ENCODE data around the gene YJU2. TPM values are rescaled to one million over a fixed set of nuclear protein-coding genes. Genes with fewer than 3 reads are reported as not detected.
"Not testable (repeated sequence)": the region's sequence is repeated elsewhere in the genome, so short reads cannot be mapped to it uniquely, and the experiment has no call there.

The YJU2 gene
- total and polyA plus RNA-seq, 2 donors = 11.7 to 29.4 TPM

DNA sequence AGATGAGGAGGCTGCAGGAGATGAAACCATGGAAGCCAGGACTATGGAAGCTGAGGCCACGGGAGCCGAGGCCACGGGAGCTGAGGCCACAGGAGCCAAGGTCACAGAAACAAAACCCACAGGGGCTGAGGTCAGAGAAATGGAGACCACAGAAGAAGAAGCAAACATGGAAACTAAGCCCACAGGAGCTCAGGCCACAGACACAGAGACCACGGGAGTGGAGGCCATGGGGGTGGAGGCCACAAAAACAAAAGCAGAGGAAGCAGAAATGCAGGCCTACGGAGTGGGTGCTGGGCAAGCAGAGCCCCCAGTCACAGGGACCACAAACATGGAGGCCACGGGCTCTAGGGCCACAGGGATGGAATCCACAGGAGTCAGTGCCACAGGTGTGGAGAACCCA, 30.0 kb upstream of the YJU2 start:
- Histone ChIP-seq H3K4me1 (ENCODE audit: insufficient read depth) (no peaks in the 10 kb centered on the region), H3K27ac (ENCODE audit: low read depth) (no peak overlapping the region), H3K4me3 (ENCODE audit: low read depth, low read length) (no peak overlapping the region), H3K36me3 (ENCODE audit: insufficient read depth) (no peaks in the 10 kb centered on the region)
- no peak for DNase-seq (ENCODE audit: extremely low spot score)
- WGBS = 84% methylated on average over 6 of the region's 6 CpGs

DNA sequence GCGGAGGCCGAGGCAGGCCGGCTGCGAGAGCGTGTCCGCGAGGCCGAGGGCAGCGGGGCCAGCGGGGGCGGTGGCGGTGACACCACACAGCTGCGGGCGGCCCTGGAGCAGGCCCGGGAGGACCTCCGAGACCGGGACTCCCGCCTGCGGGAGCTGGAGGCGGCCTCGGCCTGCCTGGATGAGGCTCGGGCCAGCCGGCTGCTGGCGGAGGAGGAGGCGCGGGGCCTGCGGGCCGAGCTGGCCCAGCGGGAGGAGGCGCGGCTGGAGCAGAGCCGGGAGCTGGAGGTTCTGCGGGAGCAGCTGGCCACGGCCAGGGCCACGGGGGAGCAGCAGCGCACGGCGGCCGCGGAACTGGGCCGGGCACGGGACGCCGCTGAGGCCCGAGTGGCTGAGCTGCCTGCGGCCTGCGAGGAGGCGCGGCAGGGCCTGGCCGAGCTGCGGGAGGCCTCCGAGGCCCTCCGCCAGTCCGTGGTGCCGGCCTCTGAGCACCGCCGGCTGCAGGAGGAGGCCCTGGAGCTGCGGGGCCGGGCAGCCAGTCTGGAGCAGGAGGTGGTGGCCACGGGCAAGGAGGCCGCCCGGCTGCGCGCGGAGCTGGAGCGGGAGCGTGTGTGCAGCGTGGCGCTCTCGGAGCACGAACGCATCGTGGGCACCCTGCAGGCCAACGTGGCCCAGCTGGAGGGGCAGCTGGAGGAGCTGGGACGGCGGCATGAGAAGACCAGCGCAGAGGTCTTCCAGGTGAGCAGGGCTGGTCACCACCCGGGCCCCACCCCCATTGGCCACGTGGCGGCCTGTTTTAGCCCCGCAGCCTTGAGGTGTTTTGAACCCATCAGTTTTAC, 29.2 kb upstream of the YJU2 start:
- Histone ChIP-seq H3K4me1 (ENCODE audit: insufficient read depth) (no peaks in the 10 kb centered on the region), H3K4me3 (ENCODE audit: low read depth, low read length) (no peak overlapping the region), H3K27ac (ENCODE audit: low read depth) (no peak overlapping the region), H3K36me3 (ENCODE audit: insufficient read depth) (no peaks in the 10 kb centered on the region)
- WGBS = 96% methylated on average over 81 of the region's 81 CpGs
- no peak for DNase-seq (ENCODE audit: extremely low spot score)

DNA sequence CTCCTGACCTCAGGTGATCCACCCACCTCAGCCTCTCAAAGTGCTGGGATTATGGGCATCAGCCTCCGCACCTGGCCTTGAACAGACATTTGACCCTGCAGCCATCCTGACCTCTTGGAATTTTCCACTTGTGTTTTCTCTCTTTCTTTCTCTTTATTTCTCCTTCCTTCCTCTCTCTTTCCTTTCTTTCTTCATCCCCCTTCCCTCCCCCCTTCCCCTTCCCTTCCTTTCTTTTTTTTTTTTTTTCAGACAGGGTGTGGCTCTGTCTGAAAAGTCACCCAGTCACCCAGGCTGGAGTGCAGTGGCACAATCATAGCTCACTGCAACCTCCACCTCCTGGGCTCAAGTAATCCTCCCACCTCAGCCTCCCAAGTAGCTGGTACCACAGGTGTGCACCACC, 28.4 kb upstream of the YJU2 start:
- 90% methylated on average over 1 of the region's 1 CpG for WGBS
- H3K36me3 ChIP-seq (ENCODE audit: insufficient read depth); DNase-seq (ENCODE audit: extremely low spot score): not testable (repeated sequence)

DNA sequence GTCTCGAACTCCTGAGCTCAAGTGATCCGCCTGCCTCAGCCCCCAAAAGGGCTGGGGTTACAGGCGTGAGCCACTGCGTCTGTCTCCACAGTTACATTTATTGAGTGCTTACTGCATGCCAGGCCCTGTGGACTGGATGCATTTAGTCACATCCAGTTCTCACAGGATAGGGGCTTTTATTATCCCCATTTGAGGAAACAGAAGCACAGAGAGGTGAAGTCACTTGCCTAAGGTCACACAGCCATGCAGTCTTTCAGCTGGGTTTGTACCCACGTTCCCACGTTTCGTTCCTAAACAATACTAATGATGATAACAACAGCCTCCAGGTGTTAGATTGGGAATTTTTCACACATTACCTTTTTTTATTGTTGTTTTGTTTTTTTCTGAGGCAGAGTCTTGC, 26.7 kb upstream of the YJU2 start:
- 92% methylated on average over 7 of the region's 7 CpGs for WGBS
- Histone ChIP-seq H3K4me1 (ENCODE audit: insufficient read depth) (no peaks in the 10 kb centered on the region), H3K27ac (ENCODE audit: low read depth) (no peak overlapping the region), H3K4me3 (ENCODE audit: low read depth, low read length) (no peak overlapping the region), H3K36me3 (ENCODE audit: insufficient read depth) (no peaks in the 10 kb centered on the region)
- no peak for DNase-seq (ENCODE audit: extremely low spot score)

More for the DNA sequence above, 28.4 kb upstream of the YJU2 start:
- H3K27ac ChIP-seq (ENCODE audit: low read depth); H3K4me3 ChIP-seq (ENCODE audit: low read depth, low read length); H3K4me1 ChIP-seq (ENCODE audit: insufficient read depth): not testable (repeated sequence)

- H3K27ac ChIP-seq (ENCODE audit: low read depth) = no peak overlapping the region
- no peak for DNase-seq (ENCODE audit: extremely low spot score)
- H3K4me3 ChIP-seq (ENCODE audit: low read depth, low read length) = no peak overlapping the region
- H3K4me1 ChIP-seq (ENCODE audit: insufficient read depth) = no peaks in the 10 kb centered on the region
- WGBS = 50% methylated on average over 15 of the region's 15 CpGs
- H3K36me3 ChIP-seq (ENCODE audit: insufficient read depth) = no peaks in the 10 kb centered on the region
Observed at GRCh38 chr19:4224470-4224869, 22.4 kb upstream of the YJU2 start.

GRCh38 chr19:4225885-4226284, 21.0 kb upstream of the YJU2 start:
- H3K27ac ChIP-seq (ENCODE audit: low read depth) = no peak overlapping the region
- H3K4me1 ChIP-seq (ENCODE audit: insufficient read depth) = no peaks in the 10 kb centered on the region
- H3K4me3 ChIP-seq (ENCODE audit: low read depth, low read length) = no peak overlapping the region
- WGBS = 78% methylated on average over 8 of the region's 8 CpGs
- DNase-seq (ENCODE audit: extremely low spot score) = no peak
- H3K36me3 ChIP-seq (ENCODE audit: insufficient read depth) = no peaks in the 10 kb centered on the region

DNA sequence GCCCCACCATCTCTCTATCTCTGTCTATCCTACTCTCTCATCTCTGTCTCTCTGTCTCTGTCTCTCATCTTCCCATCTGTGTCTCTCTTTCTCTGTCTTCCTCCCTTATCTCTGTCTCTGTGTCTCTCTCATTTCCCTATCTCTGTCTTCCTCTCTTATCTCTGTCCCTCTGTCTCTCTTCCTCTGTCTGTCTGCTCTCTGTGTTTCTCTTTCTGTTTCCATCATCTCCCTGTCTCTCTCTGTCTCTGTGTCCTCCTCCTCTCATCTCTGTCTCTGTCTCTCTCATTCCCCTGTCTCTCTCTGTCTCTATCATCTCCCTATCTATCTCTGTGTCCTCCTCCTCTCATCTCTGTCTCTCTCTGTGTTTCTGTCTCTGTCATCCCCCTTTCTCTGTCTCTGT, 19.1 kb upstream of the YJU2 start:
- no peak for DNase-seq (ENCODE audit: extremely low spot score)

DNA sequence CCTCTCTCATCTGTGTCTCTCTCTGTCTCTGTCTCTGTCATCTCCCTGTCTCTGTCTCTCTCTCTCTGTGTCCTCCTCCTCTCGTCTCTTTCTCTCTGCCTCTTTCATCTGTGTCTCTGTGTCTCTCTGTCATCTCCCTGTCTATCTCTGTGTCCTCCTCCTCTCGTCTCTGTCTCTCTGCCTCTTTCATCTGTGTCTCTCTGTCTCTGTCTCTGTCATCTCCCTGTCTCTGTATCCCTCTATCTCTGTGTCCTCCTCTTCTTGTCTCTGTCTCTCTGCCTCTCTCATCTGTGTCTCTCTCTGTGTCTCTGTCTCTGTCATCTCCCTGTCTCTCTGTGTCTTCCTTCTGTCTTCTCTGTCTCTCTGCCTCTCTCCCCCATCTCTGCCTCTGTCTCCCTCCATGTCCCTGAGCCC, 18.1 kb upstream of the YJU2 start:
- 66% methylated on average over 2 of the region's 2 CpGs for WGBS
- H3K4me1 ChIP-seq (ENCODE audit: insufficient read depth) = no peaks in the 10 kb centered on the region
- no peaks in the 10 kb centered on the region for H3K36me3 ChIP-seq (ENCODE audit: insufficient read depth)
- H3K27ac ChIP-seq (ENCODE audit: low read depth) = no peak overlapping the region
- no peak overlapping the region for H3K4me3 ChIP-seq (ENCODE audit: low read depth, low read length)
- no peak for DNase-seq (ENCODE audit: extremely low spot score)

More for the DNA sequence above, 19.1 kb upstream of the YJU2 start:
- Histone ChIP-seq H3K4me1 (ENCODE audit: insufficient read depth) (no peaks in the 10 kb centered on the region), H3K27ac (ENCODE audit: low read depth) (no peak overlapping the region), H3K36me3 (ENCODE audit: insufficient read depth) (no peaks in the 10 kb centered on the region), H3K4me3 (ENCODE audit: low read depth, low read length) (no peak overlapping the region)

- no peak within 1 kb of the TSS for H3K4me3 ChIP-seq (ENCODE audit: low read depth, low read length)
- no peaks in the 10 kb centered on the region for H3K36me3 ChIP-seq (ENCODE audit: insufficient read depth)
- no peaks in the 10 kb centered on the region for H3K4me1 ChIP-seq (ENCODE audit: insufficient read depth)
- 13% methylated on average over 19 of the region's 19 CpGs for WGBS
- no peak for DNase-seq (ENCODE audit: extremely low spot score)
- no peak within 1 kb of the TSS for H3K27ac ChIP-seq (ENCODE audit: low read depth)
Observed at GRCh38 chr19:4229179-4229931, 17.5 kb upstream of the YJU2 start, which contains the start of gene EBI3. Gene EBI3, plus strand, starts transcription at chr19:4229523. Its CDS starts 28 bp downstream, at chr19:4229551.

DNA sequence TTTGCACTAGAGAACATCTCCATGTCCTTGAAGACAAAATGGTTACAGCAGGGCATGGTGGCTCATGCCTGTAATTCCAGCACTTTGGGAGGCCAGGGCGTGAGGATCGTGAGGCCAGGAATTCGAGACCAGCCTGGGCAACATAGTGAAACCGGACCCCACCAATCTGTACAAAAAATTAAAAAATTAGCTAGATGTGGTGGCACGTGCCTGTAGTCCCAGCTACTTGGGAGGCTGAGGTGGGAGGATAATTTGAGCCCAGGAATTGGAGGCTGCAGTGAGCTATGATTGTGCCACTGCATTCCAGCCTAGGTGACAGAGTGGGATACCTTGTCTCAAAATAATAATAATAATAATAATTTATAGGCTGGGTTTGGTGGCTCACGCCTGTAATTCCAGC, 16.6 kb upstream of the YJU2 start:
- WGBS = 86% methylated on average over 6 of the region's 6 CpGs
- H3K27ac ChIP-seq (ENCODE audit: low read depth); H3K4me1 ChIP-seq (ENCODE audit: insufficient read depth); H3K4me3 ChIP-seq (ENCODE audit: low read depth, low read length); H3K36me3 ChIP-seq (ENCODE audit: insufficient read depth); DNase-seq (ENCODE audit: extremely low spot score): not testable (repeated sequence)

DNA sequence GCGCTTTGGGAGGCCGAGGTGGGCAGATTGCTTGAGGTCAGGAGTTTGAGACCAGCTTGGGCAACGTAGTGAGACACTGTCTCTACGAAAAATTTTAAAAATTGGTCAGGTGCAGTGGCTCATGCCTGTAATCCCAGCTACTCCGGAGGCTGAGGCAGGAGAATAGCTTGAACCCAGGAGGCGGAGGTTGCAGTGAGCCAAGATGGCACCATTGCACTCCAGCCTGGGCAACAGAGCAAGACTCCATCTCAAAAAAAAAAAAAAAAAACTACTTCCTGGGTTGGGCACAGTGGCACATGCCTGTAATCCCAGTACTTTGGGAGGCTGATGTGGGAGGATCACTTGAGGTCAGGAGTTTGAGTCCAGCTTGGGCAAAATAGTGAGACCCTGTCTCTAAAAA, 15.4 kb upstream of the YJU2 start:
- not testable (repeated sequence) for DNase-seq (ENCODE audit: extremely low spot score); H3K4me1 ChIP-seq (ENCODE audit: insufficient read depth); H3K27ac ChIP-seq (ENCODE audit: low read depth); H3K4me3 ChIP-seq (ENCODE audit: low read depth, low read length); H3K36me3 ChIP-seq (ENCODE audit: insufficient read depth)
- 89% methylated on average over 6 of the region's 6 CpGs for WGBS

GRCh38 chr19:4232139-4232538, 14.7 kb upstream of the YJU2 start:
- H3K27ac ChIP-seq (ENCODE audit: low read depth); DNase-seq (ENCODE audit: extremely low spot score); H3K4me1 ChIP-seq (ENCODE audit: insufficient read depth); H3K4me3 ChIP-seq (ENCODE audit: low read depth, low read length); H3K36me3 ChIP-seq (ENCODE audit: insufficient read depth): not testable (repeated sequence)
- 82% methylated on average over 5 of the region's 5 CpGs for WGBS

GRCh38 chr19:4232614-4233281, 14.1 kb upstream of the YJU2 start:
- WGBS = 49% methylated on average over 21 of the region's 21 CpGs
- Histone ChIP-seq H3K4me3 (ENCODE audit: low read depth, low read length) (no peak overlapping the region), H3K36me3 (ENCODE audit: insufficient read depth) (no peaks in the 10 kb centered on the region), H3K4me1 (ENCODE audit: insufficient read depth) (no peaks in the 10 kb centered on the region), H3K27ac (ENCODE audit: low read depth) (no peak overlapping the region)
- no peak for DNase-seq (ENCODE audit: extremely low spot score)
